Naive B cell (primary cell): ENCODE measurements around the gene RAD50. TPM values are rescaled to one million over a fixed set of nuclear protein-coding genes. Genes with fewer than 3 reads are reported as not detected.

Experiments used
- polyA plus RNA-seq, 6 donors: library from polyadenylated mRNA; unstranded; fragments of 300-500 nt; fragmentation: Illumina TruSeq; gene quantifications; one replicate each; pipeline ENCODE4 v1.2.3, GENCODE V29; 2021; ENCODE audit warnings: low read depth in 6 of 6

RAD50 gene
- polyA plus RNA-seq, 6 donors from 2014 or later = 10.1 to 33.5 (median 19.9) TPM

Other genes starting within 250 kb of the RAD50 start
- gene SLC22A5, start 187.3 kb upstream of the RAD50 start, polyA plus RNA-seq = 1 to 10 TPM; 1.5 to 3.1 (median 1.9) TPM
- gene IRF1, start 66.2 kb upstream of the RAD50 start, polyA plus RNA-seq = 100 to 1,000 TPM; 228 to 332 (median 296) TPM
- gene IL5, start 13.5 kb upstream of the RAD50 start, polyA plus RNA-seq = not detected
- not detected for gene IL13, start 101.2 kb downstream of the RAD50 start, polyA plus RNA-seq
- gene IL4, start 117.0 kb downstream of the RAD50 start, polyA plus RNA-seq = not detected
- gene KIF3A, start 180.6 kb downstream of the RAD50 start, polyA plus RNA-seq = 10 to 100 TPM in 1 of 6 donors, 1 to 10 TPM in 5; 4.3 to 10.2 (median 7.3) TPM
- gene CCNI2, start 190.4 kb downstream of the RAD50 start, polyA plus RNA-seq = not detected
- gene SEPTIN8, start 220.3 kb downstream of the RAD50 start, polyA plus RNA-seq = under 1 TPM in 4 of 6 donors, not detected in 2; 0.11 to 0.27 (median 0.22) TPM